AG08395 (cell line): ENCODE measurements around the gene PDE3A.

Source experiments
- DNase-seq: peaks from one replicate; pipeline ENCODE4 v3.0.0; 2012; ENCODE audit warnings: mixed read lengths, low spot score

The PDE3A gene

DNA sequence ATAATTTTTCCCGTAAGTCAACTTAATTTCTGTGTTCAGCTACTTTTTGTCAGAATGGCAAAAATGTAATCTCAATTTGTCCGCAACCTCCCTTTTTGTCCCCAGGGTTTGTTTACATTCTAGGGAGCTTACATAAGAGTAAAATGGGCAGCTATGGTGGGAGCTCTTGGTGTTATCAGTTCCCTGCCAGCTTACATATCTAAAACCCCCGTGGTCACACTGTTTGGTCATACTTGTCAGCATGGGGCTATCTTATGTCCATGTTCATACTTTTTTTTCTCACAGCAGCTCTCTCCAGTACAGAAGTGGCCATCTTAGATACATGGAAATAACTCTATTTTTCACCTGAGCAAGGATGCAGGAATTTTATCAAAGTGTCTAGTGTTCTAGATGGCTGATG, 343.5 kb downstream of the PDE3A start:
- no peak for DNase-seq

DNA sequence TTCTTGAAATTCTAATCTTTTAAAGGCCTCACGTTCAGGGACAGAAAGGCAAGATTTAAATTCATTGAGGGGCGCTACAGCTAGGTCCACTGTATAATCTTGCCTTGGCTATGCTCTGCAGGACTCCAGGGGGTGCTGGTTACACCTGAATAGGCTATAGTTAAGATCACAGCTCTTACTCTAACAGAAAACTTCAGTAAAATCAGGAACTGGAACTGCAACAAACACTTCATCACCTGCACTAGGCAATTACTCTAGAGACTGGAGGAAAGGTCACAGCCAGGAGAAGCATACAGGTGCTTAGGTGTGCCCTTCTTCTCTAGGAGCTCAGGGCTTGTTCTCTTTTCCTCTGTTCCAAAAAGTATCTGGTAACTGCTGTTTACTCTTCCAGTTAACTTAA, 347.7 kb downstream of the PDE3A start:
- no peak for DNase-seq

DNA sequence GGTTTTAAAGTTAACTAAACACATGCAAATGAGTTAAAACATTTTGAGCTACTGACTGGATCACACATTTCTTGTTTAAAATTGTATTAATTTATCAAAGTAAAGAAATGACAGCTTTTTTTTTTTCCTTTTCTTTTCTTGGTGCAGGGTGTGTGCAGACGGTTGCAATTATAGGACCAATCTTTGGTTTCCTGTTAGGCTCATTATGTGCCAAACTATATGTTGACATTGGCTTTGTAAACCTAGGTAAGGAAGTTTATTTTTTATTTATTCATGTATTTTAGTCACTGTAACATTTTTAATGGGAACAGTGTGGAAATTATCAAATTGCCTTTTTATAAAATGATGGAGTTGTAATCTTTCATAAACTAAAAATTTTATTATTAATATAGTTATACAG, 348.6 kb downstream of the PDE3A start:
- DNase-seq: no peak

DNA sequence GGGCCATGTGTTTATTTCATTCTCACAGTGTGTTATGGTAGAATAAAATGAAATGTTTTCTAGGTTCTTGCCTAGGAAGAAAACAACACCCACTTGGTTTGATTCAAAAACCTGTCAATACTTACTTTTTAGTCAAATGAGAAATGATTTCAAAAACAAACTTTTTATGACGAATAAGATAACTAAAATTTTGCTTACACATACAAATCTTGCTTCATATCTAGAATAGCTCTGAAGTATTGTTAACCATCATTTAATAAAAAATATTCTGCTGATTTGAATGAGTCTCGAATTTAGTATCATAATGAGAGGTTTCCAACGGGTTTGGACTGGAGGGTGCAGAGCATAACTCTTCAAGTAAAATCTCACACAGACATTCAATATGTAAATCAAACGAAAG, 350.0 kb downstream of the PDE3A start:
- DNase-seq: no peak

DNA sequence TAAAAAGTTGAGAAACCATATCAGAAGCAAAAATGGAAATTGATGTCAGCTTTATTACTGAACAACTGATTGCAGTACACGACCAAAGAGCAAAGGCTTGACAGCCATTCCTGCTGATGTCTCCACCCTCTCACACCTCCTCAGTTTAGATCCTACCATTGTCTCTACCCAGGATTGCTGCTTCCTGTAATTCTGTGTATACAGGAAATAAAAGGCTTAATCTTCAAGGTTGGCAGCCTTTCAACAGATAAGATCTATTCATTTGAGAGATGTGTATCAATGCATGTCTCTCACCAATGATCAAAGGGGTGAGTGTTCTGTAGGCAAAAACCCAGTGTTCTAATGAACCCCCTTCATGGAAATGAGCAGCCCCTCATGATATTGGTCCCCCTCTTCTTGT, 353.8 kb downstream of the PDE3A start:
- no peak for DNase-seq

DNA sequence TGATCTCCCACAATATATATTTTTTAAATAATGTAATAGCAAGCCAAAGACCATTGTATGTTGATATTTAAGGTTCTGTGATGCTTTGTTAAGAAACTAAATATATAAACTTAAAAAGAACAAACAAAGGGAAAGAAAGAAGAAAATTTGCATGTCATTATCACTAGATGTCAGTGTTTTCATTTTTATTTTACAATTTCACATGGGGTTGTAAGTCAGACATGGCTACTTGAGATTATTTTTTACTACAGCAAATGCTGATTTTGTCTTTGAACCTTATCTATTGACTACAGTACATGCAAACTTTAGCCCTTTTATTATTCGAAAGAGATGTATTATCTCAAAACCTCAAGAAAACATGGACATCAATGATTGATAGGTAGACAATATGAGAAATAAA, 362.9 kb downstream of the PDE3A start:
- no peak for DNase-seq
